GM21529 (cell line): Measurements from ENCODE around the gene ETV6.

Experiments
- ATAC-seq: cut with Tn5 transposase; IDR thresholded peaks from one replicate; pipeline ENCODE4 v1.9.1; 2021; ENCODE audit not compliant: unreplicated experiment

Gene ETV6

GRCh38 chr12:11839091-11839641, 189.7 kb downstream of the ETV6 start:
- no peak for ATAC-seq

GRCh38 chr12:11840366-11840765, 190.9 kb downstream of the ETV6 start:
- no peak for ATAC-seq

- no peak for ATAC-seq
These were observed 197.0 kb downstream of the ETV6 start for GRCh38 chr12:11846488-11846887.

- ATAC-seq, result no peak
These were observed 198.1 kb downstream of the ETV6 start for GRCh38 chr12:11847539-11847938.

GRCh38 chr12:11849757-11850504, 200.5 kb downstream of the ETV6 start:
- no peak for ATAC-seq

- ATAC-seq, result no peak
These were observed 203.7 kb downstream of the ETV6 start for GRCh38 chr12:11853126-11853525.

GRCh38 chr12:11854011-11854499, 204.6 kb downstream of the ETV6 start:
- no peak for ATAC-seq

GRCh38 chr12:11855983-11856374, 206.5 kb downstream of the ETV6 start:
- no peak for ATAC-seq

GRCh38 chr12:11856971-11857370, 207.5 kb downstream of the ETV6 start:
- ATAC-seq, result no peak

- no peak for ATAC-seq
These were observed 210.4 kb downstream of the ETV6 start for GRCh38 chr12:11859705-11860425.

- ATAC-seq, result no peak
These were observed 211.8 kb downstream of the ETV6 start for GRCh38 chr12:11861155-11861863.

GRCh38 chr12:11861864-11862600, 212.6 kb downstream of the ETV6 start:
- ATAC-seq, result no peak

- no peak for ATAC-seq
These were observed 213.3 kb downstream of the ETV6 start for GRCh38 chr12:11862798-11863197.

GRCh38 chr12:11863478-11863906, 214.0 kb downstream of the ETV6 start:
- no peak for ATAC-seq

GRCh38 chr12:11863988-11864387, 214.5 kb downstream of the ETV6 start:
- ATAC-seq, result no peak

GRCh38 chr12:11865824-11866223, 216.3 kb downstream of the ETV6 start:
- no peak for ATAC-seq

- ATAC-seq, result no peak
These were observed 218.6 kb downstream of the ETV6 start for GRCh38 chr12:11868027-11868426.

GRCh38 chr12:11869406-11869805, 219.9 kb downstream of the ETV6 start:
- ATAC-seq, result no peak

- no peak for ATAC-seq
These were observed 220.6 kb downstream of the ETV6 start for GRCh38 chr12:11870041-11870451.

GRCh38 chr12:11872055-11872454, 222.6 kb downstream of the ETV6 start:
- no peak for ATAC-seq
